ENCODE data around the gene GIGYF2. TPM values are rescaled to one million over a fixed set of nuclear protein-coding genes. Genes with fewer than 3 reads are reported as not detected.

GIGYF2 gene
- polyA plus RNA-seq, 1 donor from 2014 or later, result 52.6 TPM

- no peaks in the 10 kb centered on the region for H3K9me2 ChIP-seq (ENCODE audit: insufficient read depth, low read length)
- H3K36me3 ChIP-seq (ENCODE audit: insufficient read depth, low read length), result no peaks in the 10 kb centered on the region
- no peak overlapping the region for H2AFZ ChIP-seq (ENCODE audit: low read depth, low read length)
- H3F3A ChIP-seq (ENCODE audit: insufficient read depth, low read length, poor library complexity, severe bottlenecking), result no peaks in the 10 kb centered on the region
- no peak overlapping the region for H3K4me2 ChIP-seq (ENCODE audit: low read length)
- no peaks in the 10 kb centered on the region for H3K79me2 ChIP-seq (replicated peaks; ENCODE audit: insufficient read depth, low read length)
- no peak overlapping the region for H3K4me3 ChIP-seq (ENCODE audit: low read length)
- TF ChIP-seq POLR2AphosphoS5 (IDR thresholded peaks at IDR 0.05) (no peak), SMC3 (conservative IDR thresholded peaks at IDR 0.05; ENCODE audit: poor library complexity) (no peak), EZH2 (IDR thresholded peaks at IDR 0.05; ENCODE audit: borderline replicate concordance, insufficient read depth, low read length, poor library complexity, severe bottlenecking) (no peak), MXI1 (conservative IDR thresholded peaks at IDR 0.05; ENCODE audit: poor library complexity, severe bottlenecking) (no peak), REST (IDR thresholded peaks at IDR 0.05; ENCODE audit: borderline replicate concordance) (no peak), EP300 (conservative IDR thresholded peaks at IDR 0.05; ENCODE audit: poor library complexity, severe bottlenecking) (no peak), RAD21 (conservative IDR thresholded peaks at IDR 0.05) (no peak), CTCF (IDR thresholded peaks at IDR 0.05; ENCODE audit: poor library complexity, severe bottlenecking) (no peak), TAF1 (IDR thresholded peaks at IDR 0.05; ENCODE audit: low read depth) (no peak)
- H4K20me1 ChIP-seq (ENCODE audit: insufficient read depth), result no peaks in the 10 kb centered on the region
- H3K27me3 ChIP-seq (ENCODE audit: insufficient read depth, low read depth, low read length), result no peaks in the 10 kb centered on the region
- no peak overlapping the region for H3K27ac ChIP-seq (ENCODE audit: low read length)
- no peak overlapping the region for H3K9ac ChIP-seq (ENCODE audit: low read length)
- no peaks in the 10 kb centered on the region for H3K9me3 ChIP-seq (ENCODE audit: low read length)
Observed at GRCh38 chr2:232779934-232780333, 82.8 kb downstream of the GIGYF2 start.

GRCh38 chr2:232781765-232782164, 84.6 kb downstream of the GIGYF2 start:
- Histone ChIP-seq H3K79me2 (replicated peaks; ENCODE audit: insufficient read depth, low read length) (no peaks in the 10 kb centered on the region), H3K27me3 (ENCODE audit: insufficient read depth, low read depth, low read length) (no peaks in the 10 kb centered on the region), H3K4me2 (ENCODE audit: low read length) (no peak overlapping the region), H3K9me3 (ENCODE audit: low read length) (no peaks in the 10 kb centered on the region), H3K27ac (ENCODE audit: low read length) (no peak overlapping the region), H3K9me2 (ENCODE audit: insufficient read depth, low read length) (no peaks in the 10 kb centered on the region), H4K20me1 (ENCODE audit: insufficient read depth) (no peaks in the 10 kb centered on the region), H3F3A (ENCODE audit: insufficient read depth, low read length, poor library complexity, severe bottlenecking) (no peaks in the 10 kb centered on the region), H2AFZ (ENCODE audit: low read depth, low read length) (no peak overlapping the region), H3K4me3 (ENCODE audit: low read length) (no peak overlapping the region), H3K9ac (ENCODE audit: low read length) (no peak overlapping the region), H3K36me3 (ENCODE audit: insufficient read depth, low read length) (peaks cover 3% of the 10 kb centered on the region)
- TF ChIP-seq EZH2 (IDR thresholded peaks at IDR 0.05; ENCODE audit: borderline replicate concordance, insufficient read depth, low read length, poor library complexity, severe bottlenecking) (no peak), CTCF (IDR thresholded peaks at IDR 0.05; ENCODE audit: poor library complexity, severe bottlenecking) (no peak), RAD21 (conservative IDR thresholded peaks at IDR 0.05) (no peak), MXI1 (conservative IDR thresholded peaks at IDR 0.05; ENCODE audit: poor library complexity, severe bottlenecking) (no peak), TAF1 (IDR thresholded peaks at IDR 0.05; ENCODE audit: low read depth) (no peak), REST (IDR thresholded peaks at IDR 0.05; ENCODE audit: borderline replicate concordance) (no peak), POLR2AphosphoS5 (IDR thresholded peaks at IDR 0.05) (no peak), SMC3 (conservative IDR thresholded peaks at IDR 0.05; ENCODE audit: poor library complexity) (no peak)

Data from neural cell (in vitro differentiated cells).